HG02943 (cell line): ENCODE data around the gene LPAR1.
"Not testable (repeated sequence)": the region's sequence is repeated elsewhere in the genome, so short reads cannot be mapped to it uniquely, and the experiment has no call there.

Experiments
- ATAC-seq: cut with Tn5 transposase; IDR thresholded peaks from one replicate; pipeline ENCODE4 v1.9.1; 2021; ENCODE audit warnings: mild to moderate bottlenecking, low read depth, moderate library complexity; ENCODE audit not compliant: unreplicated experiment

LPAR1 gene

DNA sequence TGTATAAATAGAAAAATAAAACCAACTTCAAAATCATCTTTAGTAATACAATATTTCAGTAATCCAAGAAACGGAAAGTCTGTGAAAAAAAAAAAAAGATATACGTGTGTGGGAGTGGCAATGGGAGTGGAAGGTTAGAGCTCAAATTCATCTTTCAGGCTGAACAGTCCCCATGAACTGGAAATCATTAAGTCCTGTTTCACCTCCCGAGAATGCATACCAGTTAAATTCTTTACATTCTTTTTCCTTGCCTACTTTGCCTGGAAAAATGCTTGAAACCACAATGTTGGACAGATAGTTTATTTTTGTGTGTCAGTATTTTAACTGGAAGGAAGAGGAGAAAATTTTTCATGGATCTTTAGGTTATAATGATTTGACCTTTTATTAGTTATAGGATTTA lies 202.9 kb downstream of the LPAR1 start:
- ATAC-seq: no peak

DNA sequence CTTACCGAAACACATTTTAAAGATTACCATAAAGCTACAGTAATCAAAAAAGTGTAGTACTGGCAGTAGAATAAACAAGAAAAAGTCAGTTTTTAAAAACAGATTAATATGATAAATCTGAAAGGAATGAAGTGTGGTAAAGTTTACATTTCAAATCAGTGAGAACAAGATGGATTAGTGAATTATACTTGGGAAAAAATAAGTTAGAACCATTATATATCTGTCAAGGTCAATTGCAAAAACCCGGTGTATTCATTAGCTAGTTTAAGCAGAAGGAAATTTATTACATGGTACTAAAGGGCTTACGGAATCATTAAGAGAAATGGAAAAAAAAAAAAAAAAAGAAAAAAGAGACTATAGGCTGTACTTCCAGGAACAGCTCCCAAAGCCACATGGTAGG lies 205.3 kb downstream of the LPAR1 start:
- no peak for ATAC-seq

DNA sequence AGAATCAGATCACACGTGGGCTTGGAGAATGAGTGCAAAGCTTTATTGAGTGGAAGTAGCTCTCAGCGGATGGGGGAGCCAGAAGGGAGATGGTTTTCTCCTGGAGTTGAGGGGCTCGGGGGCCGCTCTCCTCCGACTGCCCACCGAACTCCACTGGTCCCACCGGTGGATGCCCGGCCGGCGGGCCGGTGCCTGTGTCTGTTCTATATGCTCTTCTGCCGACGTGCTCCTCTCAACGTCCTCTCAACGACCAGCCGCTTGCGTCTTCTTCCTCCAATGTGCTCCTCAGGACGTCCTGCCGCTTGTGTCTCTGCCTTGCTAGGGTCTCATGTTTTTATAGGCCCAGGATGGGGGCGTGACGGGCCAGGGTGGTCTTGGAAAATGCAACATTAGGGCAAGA lies 207.8 kb downstream of the LPAR1 start:
- no peak for ATAC-seq

DNA sequence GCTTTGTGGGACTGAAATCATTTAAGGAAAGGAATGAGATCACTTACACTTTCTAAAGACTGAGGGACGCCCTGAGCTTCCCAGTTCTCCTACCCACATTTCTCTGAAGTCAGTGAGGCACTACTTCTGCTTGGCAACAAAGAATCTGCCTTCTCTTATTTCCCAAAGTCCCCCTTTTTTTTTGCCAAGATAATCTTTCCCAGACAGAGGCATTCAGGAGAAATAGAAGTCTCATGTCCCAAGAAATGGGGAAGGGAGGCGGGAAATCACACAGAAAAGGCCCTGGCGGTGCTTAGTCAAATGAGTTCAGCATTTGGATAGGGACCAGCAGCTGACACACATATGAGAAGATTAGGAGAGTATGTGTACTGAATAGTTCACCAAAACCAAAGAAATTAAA lies 210.0 kb downstream of the LPAR1 start:
- ATAC-seq: no peak

DNA sequence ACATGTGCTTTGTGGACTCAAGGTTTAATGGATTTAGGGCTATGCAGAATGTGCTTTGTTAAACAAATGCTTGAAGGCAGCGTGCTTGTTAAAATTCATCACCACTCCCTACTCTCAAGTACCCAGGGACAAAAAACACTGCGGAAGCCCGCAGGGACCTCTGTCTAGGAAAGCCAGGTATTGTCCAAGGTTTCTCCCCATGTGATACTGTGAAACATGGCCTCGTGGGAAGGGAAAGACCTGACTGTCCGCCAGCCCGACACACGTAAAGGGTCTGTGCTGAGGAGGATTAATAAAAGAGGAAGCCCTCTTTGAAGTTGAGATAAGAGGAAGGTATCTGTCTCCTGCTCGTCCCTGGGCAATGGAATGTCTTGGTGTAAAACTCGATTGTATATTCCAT lies 211.9 kb downstream of the LPAR1 start:
- ATAC-seq: not testable (repeated sequence)

DNA sequence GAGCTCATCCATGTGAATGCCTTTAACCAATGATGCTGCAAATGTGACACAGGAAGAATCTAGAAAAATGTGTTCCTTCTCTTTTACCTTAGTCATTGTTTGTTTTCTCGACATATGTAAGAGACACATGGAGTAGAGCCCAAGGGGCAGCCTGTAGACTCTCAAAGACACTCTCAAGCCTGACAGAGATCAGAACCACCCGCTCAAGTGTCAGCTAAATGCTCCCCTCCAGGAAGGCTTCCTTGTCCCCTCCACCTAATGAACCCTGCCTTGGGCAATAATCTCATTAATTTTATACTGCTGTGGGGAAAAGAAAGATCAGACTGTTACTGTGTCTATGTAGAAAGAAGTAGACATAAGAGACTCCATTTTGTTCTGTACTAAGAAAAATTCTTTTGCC lies 212.3 kb downstream of the LPAR1 start:
- no peak for ATAC-seq

DNA sequence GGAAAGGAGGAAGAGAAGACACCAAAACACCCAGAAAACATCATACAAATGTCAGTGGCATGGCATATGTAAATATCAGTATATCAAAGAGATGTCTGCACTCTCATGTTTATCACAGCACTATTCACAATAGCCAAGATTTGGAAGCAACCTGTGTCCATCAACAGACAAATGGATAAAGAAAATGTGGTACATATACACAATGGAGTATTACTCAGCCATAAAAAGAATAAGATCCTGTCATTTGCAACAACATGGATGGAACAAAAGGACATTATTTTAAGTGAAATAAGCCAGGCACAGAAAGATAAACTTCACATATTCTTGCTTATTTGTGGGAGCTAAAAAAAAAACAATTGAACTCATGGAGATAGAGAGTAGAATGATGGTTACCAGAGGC lies 213.1 kb downstream of the LPAR1 start:
- ATAC-seq: not testable (repeated sequence)
